ENCODE data around the gene ELF3. TPM values are rescaled to one million over a fixed set of nuclear protein-coding genes. Genes with fewer than 3 reads are reported as not detected.
"Not testable (repeated sequence)": the region's sequence is repeated elsewhere in the genome, so short reads cannot be mapped to it uniquely, and the experiment has no call there.

ELF3 gene
- polyA plus RNA-seq, 3 donors, result 39.6 to 57.1 (median 42.8) TPM

DNA sequence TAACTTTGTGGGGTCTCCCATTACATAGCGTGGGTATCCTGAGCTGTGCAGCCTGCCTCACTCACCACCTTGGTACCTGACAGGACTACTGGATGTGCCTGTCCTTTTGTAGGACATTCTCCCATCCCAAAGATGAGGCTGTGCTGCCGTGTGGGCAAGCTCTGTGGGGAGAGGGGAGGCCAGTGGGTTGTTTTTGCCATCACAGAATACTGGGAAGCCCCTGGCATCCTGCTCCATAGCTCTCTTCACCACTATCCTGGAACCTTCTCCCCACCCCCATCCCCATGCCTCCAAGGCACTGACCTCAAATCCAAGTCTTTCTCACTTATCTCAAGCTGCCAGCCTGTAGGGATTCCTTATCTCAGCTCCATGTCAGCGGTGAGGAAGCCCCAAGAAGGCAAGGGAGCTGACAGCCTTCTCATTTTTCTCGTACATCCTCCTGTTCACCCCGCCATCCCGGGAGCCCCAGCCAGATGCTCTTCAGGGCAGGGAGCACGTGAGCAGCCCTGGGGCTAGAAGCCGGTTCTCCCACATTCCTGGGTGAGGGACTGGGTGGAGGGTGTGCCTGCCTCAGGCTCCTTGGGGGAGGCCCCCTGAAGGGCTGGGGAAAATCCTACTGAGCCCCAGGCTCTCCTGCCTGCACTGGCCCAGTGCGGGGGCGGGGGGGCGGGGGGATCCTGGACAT, 2.4 kb upstream of the ELF3 start:
- DNase-seq (ENCODE audit: low read depth in 3 of 3, low spot score in 2 of 3), result no peak

GRCh38 chr1:202009326-202010179, 834 bp upstream of the ELF3 start:
- DNase-seq (ENCODE audit: low read depth in 3 of 3, low spot score in 2 of 3), result peak; percentile 67 to 84 (median 82)

- no peak for DNase-seq (ENCODE audit: low read depth in 3 of 3, low spot score in 2 of 3)
Measured at GRCh38 chr1:202011994-202012393, 1.6 kb downstream of the ELF3 start.

GRCh38 chr1:202012544-202013478, 2.4 kb downstream of the ELF3 start:
- no peak for DNase-seq (ENCODE audit: low read depth in 3 of 3, low spot score in 2 of 3)

DNA sequence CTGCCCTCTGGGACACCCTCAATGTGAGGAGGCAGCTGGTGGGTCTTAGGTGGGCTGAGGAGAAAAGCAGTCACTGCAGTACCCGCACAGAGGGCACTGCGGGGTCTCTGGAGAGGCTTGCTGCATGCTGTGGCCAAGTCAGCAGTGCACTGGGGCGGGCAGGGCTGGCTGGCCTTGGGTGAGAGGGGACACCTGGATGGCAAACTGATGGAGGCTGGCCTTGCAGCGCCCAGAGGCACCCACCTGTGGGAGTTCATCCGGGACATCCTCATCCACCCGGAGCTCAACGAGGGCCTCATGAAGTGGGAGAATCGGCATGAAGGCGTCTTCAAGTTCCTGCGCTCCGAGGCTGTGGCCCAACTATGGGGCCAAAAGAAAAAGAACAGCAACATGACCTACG, 3.2 kb downstream of the ELF3 start:
- no peak for DNase-seq (ENCODE audit: low read depth in 3 of 3, low spot score in 2 of 3)

DNA sequence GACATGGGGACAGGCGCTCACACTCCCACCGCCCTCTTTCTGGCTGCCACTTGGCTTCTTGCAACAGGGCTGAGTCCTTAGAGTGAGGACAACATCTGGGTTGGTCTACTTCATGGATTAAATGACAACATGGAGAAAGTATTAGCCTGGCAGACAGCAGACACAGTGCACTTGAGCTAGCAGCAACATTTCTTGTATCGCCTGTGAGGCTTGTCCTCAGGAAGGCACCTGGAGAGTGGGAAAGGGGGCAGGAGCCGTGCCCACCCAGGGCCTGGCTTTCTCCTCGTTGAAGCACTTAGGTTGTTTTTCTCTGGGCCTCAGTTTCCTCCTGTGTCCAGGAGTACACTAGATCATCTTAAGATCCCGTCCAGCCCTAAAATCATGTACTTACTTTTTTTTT, 3.7 kb downstream of the ELF3 start:
- no peak for DNase-seq (ENCODE audit: low read depth in 3 of 3, low spot score in 2 of 3)

- no peak for DNase-seq (ENCODE audit: low read depth in 3 of 3, low spot score in 2 of 3)
Measured at GRCh38 chr1:202014915-202015661, 4.7 kb downstream of the ELF3 start.

DNA sequence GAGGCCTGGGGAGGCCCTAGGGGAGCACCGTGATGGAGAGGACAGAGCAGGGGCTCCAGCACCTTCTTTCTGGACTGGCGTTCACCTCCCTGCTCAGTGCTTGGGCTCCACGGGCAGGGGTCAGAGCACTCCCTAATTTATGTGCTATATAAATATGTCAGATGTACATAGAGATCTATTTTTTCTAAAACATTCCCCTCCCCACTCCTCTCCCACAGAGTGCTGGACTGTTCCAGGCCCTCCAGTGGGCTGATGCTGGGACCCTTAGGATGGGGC, 5.2 kb downstream of the ELF3 start:
- DNase-seq (ENCODE audit: low read depth in 3 of 3, low spot score in 2 of 3), result no peak

DNA sequence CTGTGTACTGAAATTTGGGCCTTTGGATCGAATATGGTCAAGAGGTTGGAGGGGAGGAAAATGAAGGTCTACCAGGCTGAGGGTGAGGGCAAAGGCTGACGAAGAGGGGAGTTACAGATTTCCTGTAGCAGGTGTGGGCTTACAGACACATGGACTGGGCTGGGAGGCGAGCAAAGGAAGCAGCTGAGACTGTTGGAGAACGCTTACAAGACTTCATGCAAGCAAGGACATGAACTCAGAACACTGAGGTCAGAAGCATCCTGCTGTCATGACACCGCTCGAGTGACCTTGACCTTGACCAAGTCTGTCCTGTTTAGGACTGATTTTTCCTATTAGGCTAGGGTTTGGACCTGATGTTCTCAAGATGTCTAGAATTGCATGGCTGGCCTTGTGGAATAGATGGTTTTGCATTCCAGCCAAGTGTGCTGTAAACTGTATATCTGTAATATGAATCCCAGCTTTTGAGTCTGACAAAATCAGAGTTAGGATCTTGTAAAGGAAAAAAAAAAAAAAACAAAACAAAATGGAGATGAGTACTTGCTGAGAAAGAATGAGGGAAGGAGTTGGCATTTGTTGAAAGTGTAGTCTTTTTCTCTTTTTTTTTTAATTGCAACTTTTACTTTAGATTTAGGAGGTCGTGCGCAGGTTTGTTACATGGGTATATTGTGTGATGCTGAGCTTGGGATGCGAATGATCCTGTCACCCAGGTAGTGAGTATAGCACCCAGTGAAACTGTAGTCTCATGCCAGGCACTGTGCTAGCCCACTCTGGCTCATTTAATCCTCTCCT, 5.8 kb downstream of the ELF3 start:
- DNase-seq (ENCODE audit: low read depth in 3 of 3, low spot score in 2 of 3), result no peak

DNA sequence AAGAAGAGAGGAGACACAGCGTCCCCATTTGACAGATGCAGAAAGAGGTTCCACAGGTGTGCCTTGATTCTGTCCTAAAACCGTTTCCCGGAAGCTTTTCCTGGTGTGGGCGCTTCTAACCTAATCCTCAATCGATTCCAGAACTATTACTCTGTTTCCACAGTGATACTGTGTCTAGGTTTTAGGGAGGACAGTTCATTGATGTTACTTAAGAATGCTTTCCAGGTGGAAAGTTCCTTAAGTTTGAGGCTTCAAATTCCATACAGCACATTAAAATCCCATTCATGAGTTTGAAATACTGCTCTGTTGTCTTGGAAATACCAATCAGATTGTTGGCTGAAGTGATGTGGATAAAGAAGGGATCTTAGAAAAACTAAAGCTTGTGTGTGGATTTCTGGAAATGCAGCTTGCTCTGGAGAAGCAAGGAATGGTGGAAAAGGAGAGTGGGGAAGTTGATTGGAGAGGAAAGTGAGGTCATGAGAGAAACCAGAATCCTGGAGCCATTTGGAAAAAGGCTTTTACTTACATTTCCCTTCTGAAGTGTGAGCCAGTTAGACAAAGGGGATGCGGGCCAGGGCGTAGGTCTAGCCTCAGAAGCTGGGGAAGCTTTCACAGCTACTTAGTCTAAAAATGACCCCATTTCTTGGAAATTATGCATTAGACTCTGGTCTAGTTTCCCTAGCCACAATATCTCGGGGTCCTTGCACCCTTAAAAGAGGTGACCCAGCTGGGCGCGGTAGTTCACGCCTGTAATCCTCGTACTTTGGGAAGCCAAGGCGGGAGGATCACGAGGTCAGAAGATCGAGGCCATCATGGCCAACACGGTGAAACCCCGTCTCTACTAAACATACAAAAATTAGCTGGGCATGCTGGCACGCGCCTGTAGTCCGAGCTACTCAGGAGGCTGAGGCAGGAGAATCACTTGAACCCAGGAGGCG, 6.7 kb downstream of the ELF3 start:
- no peak for DNase-seq (ENCODE audit: low read depth in 3 of 3, low spot score in 2 of 3)

DNA sequence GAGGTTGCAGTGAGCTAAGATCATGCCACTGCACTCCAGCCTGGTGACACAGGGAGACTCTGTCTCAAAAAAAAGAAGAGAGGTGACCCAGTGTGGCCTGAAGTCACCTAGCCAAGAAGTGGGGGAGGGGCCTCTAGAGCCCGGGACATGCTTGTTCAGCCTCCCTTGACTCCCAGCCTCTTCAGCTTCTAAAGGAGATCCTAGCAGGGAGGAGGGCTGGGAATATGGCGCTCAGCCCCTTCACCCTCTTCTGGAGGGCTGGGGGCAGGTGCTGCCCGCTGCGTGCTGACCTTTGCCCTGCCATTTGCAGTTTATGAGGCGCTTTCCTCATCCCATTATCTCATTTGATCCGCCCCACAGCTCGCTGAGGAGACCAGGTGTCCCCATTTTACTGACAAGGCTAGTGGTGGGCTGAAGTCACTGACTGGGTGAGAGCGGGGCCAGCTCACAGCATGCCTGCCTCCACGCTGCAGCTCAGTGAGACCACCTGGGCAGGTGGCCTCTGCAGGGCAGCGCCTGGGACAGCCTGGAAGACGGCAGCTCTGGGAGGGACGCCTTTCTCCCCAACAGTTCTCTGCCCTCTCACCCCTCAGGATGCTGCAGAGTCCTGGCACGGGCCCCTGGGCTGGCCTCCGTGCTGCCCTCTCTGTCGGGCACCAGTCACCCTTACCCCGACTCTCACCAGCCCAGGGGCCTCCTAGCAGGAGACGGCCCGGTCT, 7.5 kb downstream of the ELF3 start:
- no peak for DNase-seq (ENCODE audit: low read depth in 3 of 3, low spot score in 2 of 3)

GRCh38 chr1:202018468-202019234, 8.3 kb downstream of the ELF3 start:
- no peak for DNase-seq (ENCODE audit: low read depth in 3 of 3, low spot score in 2 of 3)

DNA sequence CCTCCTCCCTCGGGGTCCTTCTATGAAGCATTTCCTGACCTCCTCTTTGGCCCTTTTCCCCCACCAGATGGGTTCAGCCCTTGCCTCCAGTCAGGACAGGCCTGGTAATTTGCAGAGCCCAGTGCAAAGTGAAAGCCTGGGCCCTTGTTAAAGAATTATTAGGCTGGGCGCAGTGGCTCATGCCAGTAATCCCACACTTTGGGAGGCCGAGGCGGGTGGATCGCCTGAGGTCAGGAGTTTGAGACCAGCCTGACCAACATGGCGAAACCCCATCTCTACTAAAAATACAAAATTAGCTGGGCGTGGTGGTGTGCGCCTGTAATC, 8.8 kb downstream of the ELF3 start:
- not testable (repeated sequence) for DNase-seq (ENCODE audit: low read depth in 3 of 3, low spot score in 2 of 3)

DNA sequence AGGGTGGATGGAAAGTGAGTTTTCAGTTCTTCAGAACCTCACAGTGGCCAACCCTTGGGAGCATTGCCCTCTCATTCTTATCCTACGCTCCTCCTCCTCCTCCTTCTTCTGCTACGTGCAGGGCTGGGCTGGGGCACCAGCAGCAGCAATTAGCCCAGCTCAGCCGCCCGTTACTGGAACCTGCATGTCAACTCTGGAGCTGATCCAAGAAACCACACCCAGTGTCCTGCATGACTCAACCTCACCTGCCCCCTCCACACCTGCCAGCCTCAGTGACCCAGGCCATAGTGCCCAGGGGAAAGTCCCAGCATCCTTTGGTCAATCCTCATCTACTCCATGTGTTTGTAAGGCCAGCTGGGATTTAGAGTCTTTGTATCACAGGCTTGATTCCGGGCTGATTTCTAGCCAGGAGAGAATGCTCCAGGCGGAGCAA, 12.6 kb downstream of the ELF3 start:
- DNase-seq (ENCODE audit: low read depth in 3 of 3, low spot score in 2 of 3), result no peak

DNA sequence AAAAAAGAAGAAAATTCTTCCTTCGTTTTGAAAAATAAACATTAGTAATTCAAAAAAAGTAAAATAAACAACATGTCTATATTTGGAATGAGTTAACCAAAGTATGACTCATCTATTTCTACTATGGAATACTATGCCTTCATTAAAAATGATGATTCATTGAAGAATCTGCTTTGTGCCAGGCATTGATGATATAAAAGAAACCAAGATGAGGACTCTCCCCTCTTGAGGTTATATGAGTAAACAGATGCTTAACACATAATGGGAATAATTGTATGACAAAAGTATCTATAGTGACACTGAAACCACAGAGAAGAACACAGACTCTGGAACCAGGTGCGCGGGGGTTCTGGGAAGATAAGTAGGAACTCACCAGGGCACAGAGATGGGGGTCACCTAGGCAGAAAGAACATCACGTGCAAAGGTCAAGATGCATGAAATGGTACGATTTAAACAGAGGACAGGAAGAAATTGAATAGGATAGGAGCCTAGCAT, 18.8 kb downstream of the ELF3 start:
- no peak for DNase-seq (ENCODE audit: low read depth in 3 of 3, low spot score in 2 of 3)

GRCh38 chr1:202029727-202030126, 19.3 kb downstream of the ELF3 start:
- DNase-seq (ENCODE audit: low read depth in 3 of 3, low spot score in 2 of 3), result no peak

GRCh38 chr1:202031796-202032195, 21.4 kb downstream of the ELF3 start:
- no peak for DNase-seq (ENCODE audit: low read depth in 3 of 3, low spot score in 2 of 3)

All from right renal cortex interstitium (tissue), 3 donors.